Hypothalamus (tissue), 51 donors: Measurements from ENCODE around the gene SLC9A8.
A peak's percentile ranks its signal among the peaks of the same experiment; 100 is the strongest.
"Not testable (repeated sequence)": the region's sequence is repeated elsewhere in the genome, so short reads cannot be mapped to it uniquely, and the experiment has no call there.

Source experiments
- DNase-seq, 51 donors: peaks; one replicate each; lab custom pipeline; 2025; lab: John Stamatoyannopoulos, UW

Gene SLC9A8

GRCh38 chr20:49845060-49845459 is 32.4 kb downstream of the SLC9A8 start:
- DNase-seq: no peak

DNA sequence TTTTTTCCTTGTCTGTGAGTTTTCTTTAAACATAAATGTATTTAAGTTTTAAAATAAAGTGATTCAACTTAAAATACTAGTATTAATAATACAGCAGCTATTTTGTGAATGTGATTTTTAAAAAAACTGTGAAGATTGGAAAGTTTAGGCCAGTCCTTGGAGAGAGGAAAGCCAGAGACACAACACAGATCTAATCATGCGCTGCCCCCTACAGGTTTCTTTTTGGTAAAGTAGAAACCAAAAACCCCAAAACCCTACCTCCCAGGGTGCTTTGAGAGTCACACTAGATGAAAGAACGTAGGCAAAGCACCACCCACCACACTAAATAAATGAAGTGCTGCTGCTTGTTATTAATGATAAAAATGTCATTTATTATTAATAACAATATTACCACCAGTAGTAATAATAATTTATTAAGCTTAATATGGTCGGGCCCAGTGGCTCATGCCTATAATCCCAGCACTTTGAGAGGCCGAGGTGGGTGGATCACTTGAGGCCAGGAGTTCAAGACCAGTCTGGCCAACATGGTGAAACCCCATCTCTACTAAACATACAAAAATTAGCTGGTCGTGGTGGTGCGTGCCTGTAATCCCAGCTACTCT is 33.7 kb downstream of the SLC9A8 start:
- peak in 15 of 51 donors; percentile 4 to 50 (median 23) for DNase-seq

- DNase-seq: peak in 6 of 51 donors; percentile 8 to 78 (median 29)
Measured at GRCh38 chr20:49850463-49851230, 38.0 kb downstream of the SLC9A8 start.

GRCh38 chr20:49851231-49851705 is 38.6 kb downstream of the SLC9A8 start:
- peak in 42 of 51 donors; percentile 16 to 78 (median 49) for DNase-seq

- peak in 27 of 51 donors; percentile 6 to 58 (median 22) for DNase-seq
Measured at GRCh38 chr20:49851991-49852390, 39.4 kb downstream of the SLC9A8 start.

GRCh38 chr20:49852522-49853080 is 40.0 kb downstream of the SLC9A8 start:
- DNase-seq: no peak

DNA sequence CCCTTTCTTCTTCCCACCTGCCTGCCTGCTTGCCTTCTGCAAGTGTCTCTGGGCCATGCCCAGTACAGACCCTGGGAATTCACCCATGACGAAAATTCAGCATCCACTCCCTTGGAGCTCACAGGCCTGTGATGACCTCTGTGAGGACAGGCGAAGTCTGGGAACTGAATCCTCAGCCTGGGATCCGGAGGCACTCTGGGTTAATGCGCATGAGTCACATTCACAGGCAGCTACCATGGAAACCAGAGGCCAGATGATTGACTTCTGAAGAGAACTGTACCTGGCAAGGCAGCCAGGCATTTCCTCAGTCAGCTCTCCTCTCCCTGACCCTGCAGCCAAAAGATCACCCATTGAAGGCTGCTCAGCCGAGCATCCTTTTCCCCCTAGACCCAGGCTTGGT is 41.0 kb downstream of the SLC9A8 start:
- peak in 20 of 51 donors; percentile 6 to 70 (median 25) for DNase-seq

DNA sequence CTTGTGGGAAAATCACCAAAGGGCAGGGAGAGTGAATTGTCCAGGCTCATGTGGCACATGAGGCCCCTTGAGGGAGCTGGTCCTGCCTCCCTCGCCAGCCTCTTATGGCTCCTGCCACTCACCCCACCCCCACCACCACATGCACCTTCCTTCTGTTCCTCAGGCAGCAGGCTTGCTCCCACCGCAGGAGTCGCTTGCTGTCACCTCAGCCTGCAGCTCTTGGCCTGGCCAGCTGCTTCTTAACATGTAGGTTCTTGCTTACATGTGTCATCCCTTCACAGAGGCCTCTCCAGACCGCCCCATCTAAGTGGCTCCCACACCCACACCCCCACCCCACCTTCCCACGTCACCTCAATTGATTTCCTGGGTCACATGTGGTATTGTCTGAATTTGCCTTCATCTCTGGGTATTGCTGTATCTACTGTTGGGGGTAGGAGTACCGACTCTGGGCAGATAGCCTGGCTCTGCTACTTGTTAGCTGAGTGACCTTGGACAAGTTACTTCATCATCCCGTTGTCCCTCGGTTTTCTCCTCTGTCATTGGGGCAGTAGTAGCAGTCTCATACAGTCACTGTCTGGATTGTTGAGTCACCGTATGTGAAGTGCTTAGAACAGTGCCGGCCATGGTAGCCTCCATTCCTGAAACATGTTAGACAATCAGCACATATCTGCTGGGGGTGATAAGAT is 41.7 kb downstream of the SLC9A8 start:
- no peak for DNase-seq

GRCh38 chr20:49856904-49857303 is 44.3 kb downstream of the SLC9A8 start:
- DNase-seq: no peak

DNA sequence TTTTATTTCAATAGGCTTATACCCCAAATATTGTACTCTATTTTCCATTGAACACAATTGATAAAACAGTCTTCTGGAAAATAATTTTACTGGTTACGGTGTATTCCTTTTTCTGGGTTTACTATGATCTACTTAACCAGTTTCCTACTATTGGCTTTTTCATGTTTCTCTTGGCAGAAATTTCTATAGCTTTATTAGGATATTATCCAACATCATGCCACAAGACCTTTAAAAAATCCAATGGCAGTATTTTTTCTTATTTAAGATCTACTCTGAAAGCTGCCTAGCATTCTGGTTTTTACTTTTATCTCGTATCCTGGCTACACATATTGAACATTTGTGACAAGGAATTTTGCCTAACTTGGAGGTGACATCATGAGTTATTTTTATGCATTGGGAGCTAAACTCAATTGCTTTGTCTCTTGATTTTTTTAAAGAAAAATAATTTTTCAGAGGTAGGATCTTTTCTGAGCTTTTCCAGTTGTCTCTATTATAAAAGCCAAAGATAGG is 45.5 kb downstream of the SLC9A8 start:
- no peak for DNase-seq

DNA sequence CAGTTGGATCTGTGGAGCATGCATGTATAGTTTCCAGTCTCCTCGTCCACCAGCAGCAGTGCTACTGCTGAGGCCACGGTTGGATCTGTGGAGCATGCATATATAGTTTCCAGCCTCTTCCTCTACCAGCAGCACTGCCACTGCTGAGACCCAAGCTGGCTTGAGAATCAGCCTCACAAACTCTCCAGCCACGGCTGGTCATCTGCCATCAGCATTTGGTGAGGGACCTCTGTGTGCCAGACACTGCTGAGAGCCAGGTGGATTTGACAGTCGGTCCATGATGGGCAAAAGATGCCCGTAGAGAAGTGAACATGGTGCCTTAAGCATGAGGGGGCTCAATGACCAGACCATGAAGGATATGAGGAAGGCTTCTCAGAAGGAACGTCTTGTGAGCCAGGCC is 46.4 kb downstream of the SLC9A8 start:
- DNase-seq: no peak

DNA sequence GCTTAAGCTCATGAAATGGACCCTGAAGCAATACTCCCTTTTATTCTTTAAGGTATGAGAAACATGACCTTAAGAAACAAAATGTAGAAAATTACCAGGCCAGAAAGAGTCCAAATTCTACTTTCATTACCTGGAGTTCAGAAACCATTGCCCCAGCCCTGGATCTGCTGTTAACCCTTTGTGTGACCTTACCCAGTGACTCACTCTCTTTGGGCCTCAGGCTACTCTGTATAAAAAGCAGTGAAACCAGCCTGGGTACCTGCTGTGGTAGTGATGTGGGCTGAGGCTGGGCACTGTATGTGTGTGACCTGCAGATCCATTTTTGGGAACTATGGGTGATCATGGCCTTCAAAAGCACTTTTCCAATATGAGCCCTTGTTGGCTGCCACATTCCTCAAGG is 47.2 kb downstream of the SLC9A8 start:
- no peak for DNase-seq

DNA sequence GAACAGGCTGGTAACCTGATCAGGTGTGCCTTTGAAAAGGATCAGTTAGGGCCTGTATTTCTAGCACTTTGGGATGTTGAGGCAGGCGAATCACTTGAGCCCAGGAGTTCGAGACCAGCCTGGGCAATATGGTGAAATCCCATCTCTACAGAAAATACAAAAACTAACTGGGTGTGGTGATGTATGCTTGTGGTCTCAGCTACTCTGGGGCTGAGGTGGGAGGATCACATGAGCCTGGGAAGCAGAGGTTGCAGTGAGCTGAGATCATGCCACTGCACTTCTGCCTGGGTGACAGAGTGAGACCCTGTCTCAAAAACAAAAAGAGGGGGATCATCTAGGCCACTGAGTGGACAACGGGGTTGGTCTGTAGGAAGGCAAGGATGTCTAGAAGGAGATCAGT is 48.6 kb downstream of the SLC9A8 start:
- DNase-seq: not testable (repeated sequence)

DNA sequence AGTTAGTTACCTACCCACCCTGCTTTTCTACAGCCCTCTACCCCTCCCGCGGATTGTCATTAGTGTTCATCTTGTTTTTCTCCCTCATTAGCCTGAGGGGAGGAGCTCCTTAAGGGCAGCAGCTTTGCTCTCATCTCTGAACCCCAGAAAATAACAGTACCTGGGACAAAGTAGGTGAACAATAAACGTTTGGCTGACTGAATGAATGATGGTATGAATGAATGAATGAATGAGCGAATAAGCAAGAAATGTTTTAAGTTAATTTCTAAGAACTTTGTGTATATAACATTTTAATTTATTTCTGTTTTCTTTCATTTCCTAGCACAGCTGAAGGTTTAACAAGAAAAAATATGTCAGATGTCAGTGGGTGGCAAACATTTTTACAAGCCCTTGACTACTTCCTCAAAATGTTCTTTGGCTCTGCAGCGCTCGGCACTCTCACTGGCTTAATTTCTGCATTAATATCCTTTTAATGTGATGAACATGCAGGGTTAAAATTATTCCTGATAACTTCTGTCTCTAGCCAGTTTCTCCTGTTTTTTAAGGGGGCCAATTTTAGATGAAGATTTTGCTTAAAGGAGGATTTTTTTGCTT is 50.1 kb downstream of the SLC9A8 start:
- DNase-seq: no peak

DNA sequence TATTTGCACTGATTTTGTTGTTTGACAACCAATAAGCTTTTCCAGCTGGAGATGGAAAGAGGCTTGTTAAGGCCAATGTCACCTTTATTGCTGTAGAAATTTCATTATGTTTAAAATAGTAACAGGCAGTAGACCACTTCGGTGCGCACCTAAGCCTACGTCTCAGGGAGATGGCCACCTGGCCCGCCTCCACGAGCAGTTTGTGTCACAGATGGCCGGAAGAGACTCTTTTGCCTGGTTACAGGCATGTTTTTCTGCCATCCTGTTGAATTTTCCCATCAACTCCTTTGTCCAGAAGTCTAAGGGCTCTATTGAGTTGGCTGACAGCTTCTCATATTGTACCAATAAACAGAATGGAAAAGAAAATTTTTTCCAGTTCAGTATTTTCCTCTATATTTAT is 51.0 kb downstream of the SLC9A8 start:
- no peak for DNase-seq

DNA sequence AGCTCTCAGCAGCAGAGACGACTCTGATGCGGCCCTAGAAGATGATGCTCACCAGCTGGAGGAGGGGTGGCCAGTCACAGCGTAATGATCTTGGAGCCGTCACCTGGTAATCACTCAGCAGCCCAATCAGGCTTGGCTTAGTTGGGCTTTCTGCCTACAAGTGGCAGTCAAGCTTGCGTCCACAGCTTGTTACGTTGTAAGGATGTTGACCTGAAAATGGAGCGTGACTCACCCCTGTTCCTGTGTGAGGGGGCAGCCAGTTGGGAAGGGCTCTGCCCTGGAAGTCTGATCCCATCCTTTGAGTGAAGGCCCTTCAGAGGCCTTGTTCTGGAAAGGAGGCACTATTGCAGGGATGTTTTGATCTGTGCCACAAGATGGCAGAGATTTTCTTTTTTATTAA is 52.9 kb downstream of the SLC9A8 start:
- no peak for DNase-seq

- no peak for DNase-seq
Measured at GRCh38 chr20:49866051-49866450, 53.4 kb downstream of the SLC9A8 start.

DNA sequence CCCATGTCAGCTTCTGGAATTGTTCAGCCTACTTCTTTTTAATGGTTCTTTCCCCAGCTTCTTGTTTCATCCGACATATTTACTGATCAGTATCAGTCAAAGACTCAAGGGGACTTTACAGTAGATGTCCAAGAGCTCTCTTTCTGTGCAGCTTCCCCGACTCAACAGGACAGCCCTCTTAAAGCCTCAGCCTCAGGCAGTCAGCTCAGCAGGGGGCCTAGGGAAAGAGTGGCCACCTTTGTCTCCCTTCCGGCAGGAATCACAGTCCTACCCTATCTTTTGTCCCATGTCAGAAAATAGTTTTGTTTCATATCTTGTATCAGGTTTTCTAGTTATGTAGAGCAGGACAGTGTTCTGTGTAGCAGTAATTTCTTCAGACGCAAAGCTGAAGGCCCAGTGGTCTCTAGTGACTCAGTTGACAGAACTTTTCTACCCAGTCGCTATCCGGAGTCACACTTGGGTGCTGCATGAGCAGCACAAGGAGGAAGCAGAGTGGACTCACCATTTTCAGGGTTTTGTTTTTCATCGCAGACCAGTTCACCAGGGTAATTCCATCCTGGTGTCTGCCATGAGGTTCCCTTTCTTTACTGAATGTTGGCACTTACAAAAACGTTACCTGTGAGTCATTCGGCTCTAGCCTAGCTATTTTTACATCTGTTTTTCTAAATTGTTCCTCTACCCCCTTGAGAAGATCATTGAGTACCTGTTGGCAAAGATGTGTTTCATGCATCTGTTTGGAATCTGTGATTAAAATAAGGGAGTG is 55.0 kb downstream of the SLC9A8 start:
- no peak for DNase-seq

DNA sequence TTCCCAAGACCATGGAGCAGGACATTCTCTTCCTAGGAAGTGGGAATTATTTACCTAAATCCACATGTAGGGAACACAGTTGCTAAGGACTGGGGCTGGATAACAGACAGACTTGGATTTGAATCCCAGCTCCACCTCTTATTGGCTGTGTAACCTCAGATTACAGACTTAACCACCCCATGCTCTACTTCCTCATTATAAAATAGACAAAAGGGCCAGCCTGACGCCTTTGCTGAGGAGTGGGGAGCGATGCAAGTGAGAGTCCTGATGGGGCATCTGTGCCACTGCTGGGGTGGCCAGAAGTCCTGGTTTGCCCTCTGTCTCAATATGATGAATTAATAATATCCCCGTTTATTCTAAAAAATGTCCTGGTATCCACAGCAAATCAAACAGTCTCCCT is 55.9 kb downstream of the SLC9A8 start:
- no peak for DNase-seq

GRCh38 chr20:49868964-49869363 is 56.3 kb downstream of the SLC9A8 start:
- DNase-seq: no peak
